Loucy (cell line): ENCODE measurements around the gene CTRB1.

Source experiments
- CTCF ChIP-seq: fragments of 200-600 bp; sonication (generic); conservative IDR thresholded peaks from 2 replicates; pipeline ENCODE4 v1.5.1; 2014; ENCODE audit warnings: mild to moderate bottlenecking, antibody characterized with exemption, low read length
- EZH2phosphoT487 ChIP-seq: fragments of 200-600 bp; IDR thresholded peaks from 2 replicates; pipeline ENCODE4 v1.6.1; 2018; ENCODE audit warnings: antibody characterized with exemption, mild to moderate bottlenecking, moderate library complexity, borderline replicate concordance

DNA sequence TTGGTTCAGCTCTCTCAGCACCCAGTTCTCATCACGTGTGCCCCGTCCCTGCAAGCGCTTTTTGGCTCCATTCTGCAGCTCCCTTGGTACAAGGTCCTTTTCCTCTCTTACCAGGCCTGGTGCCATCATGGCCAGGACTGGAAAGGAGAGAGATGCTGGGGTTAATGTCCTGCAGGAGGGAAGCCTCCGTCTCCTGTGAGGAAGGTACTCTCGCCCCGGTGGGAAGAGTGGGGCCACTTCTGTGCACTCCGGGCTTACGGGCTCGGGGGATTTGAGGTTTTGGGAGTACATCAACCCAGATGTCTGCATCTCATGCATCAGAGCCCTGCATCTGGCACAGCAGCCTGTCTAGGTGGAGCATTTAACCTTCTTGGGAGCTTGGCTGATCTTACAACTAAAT is 22.0 kb upstream of the CTRB1 start:
- TF ChIP-seq CTCF (no peak), EZH2phosphoT487 (no peak)
